ENCODE measurements around the gene POC1B. TPM values are rescaled to one million over a fixed set of nuclear protein-coding genes. Genes with fewer than 3 reads are reported as not detected.

Gene POC1B
- total RNA-seq, 1 experiment from 2014 or later, result 30.8 TPM

DNA sequence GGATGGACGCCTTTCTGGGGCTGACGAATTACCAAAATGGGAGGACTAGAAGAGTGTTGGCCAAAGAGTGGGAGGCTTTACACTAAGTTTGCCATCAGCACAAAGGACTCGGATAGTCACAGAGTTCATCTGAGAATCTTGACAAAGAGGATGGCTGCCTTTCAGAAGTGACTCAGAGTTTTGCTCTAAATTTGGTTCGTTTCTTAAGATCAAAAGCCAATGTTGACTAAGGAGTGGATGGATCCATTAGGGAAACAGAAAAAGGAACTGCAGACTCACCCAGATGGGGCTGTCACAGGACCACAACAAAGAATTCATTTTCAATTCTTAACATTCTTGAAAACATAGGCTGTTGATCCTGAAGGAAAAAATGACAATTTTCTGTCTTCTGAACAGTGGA lies 92.2 kb downstream of the POC1B start:
- DNase-seq (ENCODE audit: low spot score), result no peak
- intact Hi-C loops (cut with micrococcal nuclease; ENCODE audit: unreplicated experiment), result no loop called here
- BruUV-seq (replicated peaks), result no TSS peak
- Histone ChIP-seq H3K36me3 (ENCODE audit: insufficient read depth, low read length, poor library complexity, severe bottlenecking) (no peaks in the 10 kb centered on the region), H3K27ac (ENCODE audit: low read depth, low read length, poor library complexity, severe bottlenecking) (no peak overlapping the region), H3K9me3 (ENCODE audit: low read depth, low read length, poor library complexity, severe bottlenecking) (no peaks in the 10 kb centered on the region), H3K27me3 (replicated peaks; ENCODE audit: insufficient read depth, low read depth, low read length, poor library complexity) (no peaks in the 10 kb centered on the region), H3K4me1 (ENCODE audit: insufficient read depth, low read length, poor library complexity, severe bottlenecking) (peaks cover 4% of the 10 kb centered on the region), H3K4me3 (ENCODE audit: low read depth, low read length, poor library complexity, severe bottlenecking) (no peak overlapping the region)
- ChIA-PET POLR2A (ENCODE audit: low non-redundant PET) (no interaction called here), CTCF (no interaction called here)
- TF ChIP-seq CTCF (conservative IDR thresholded peaks at IDR 0.05; ENCODE audit: low read depth, low read length), result no peak

DNA sequence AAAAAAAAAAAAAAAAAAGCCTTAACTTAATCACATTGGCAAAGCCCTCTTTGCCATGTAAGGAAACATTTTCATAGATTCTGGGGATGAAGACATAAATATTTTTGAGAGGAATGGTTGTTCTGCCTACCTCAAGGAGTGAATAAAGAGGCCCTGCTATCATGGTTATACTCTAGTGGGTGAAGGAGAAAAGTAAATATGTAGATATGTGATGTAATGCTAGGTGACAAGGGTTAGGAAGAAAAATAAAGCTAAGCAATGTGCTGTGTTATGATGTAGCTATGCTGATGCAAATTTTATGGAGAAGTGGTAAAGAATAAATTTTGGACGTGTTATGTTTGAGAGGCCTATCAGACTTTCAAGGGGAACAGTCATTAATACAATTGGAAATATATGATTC lies 93.5 kb downstream of the POC1B start:
- intact Hi-C loops (cut with micrococcal nuclease; ENCODE audit: unreplicated experiment), result no loop called here
- no peak overlapping the region for H3K27ac ChIP-seq (ENCODE audit: low read depth, low read length, poor library complexity, severe bottlenecking)
- H3K27me3 ChIP-seq (replicated peaks; ENCODE audit: insufficient read depth, low read depth, low read length, poor library complexity), result no peaks in the 10 kb centered on the region
- no peaks in the 10 kb centered on the region for H3K9me3 ChIP-seq (ENCODE audit: low read depth, low read length, poor library complexity, severe bottlenecking)
- CTCF ChIA-PET, result no interaction called here
- peaks cover 4% of the 10 kb centered on the region for H3K4me1 ChIP-seq (ENCODE audit: insufficient read depth, low read length, poor library complexity, severe bottlenecking)
- no peak for TF ChIP-seq EZH2 (IDR thresholded peaks at IDR 0.05; ENCODE audit: borderline replicate concordance, low read depth, low read length, poor library complexity, severe bottlenecking)
- TF ChIP-seq CTCF (conservative IDR thresholded peaks at IDR 0.05; ENCODE audit: low read depth, low read length), result no peak
- H3K36me3 ChIP-seq (ENCODE audit: insufficient read depth, low read length, poor library complexity, severe bottlenecking), result no peaks in the 10 kb centered on the region
- POLR2A ChIA-PET (ENCODE audit: low non-redundant PET), result no interaction called here
- no peak overlapping the region for H3K4me3 ChIP-seq (ENCODE audit: low read depth, low read length, poor library complexity, severe bottlenecking)
- BruUV-seq (replicated peaks), result no TSS peak
- no peak for DNase-seq (ENCODE audit: low spot score)

- Histone ChIP-seq H3K36me3 (ENCODE audit: insufficient read depth, low read length, poor library complexity, severe bottlenecking) (peaks cover 6% of the 10 kb centered on the region), H3K4me1 (ENCODE audit: insufficient read depth, low read length, poor library complexity, severe bottlenecking) (peaks cover 4% of the 10 kb centered on the region), H3K27me3 (replicated peaks; ENCODE audit: insufficient read depth, low read depth, low read length, poor library complexity) (no peaks in the 10 kb centered on the region), H3K27ac (ENCODE audit: low read depth, low read length, poor library complexity, severe bottlenecking) (no peak overlapping the region), H3K9me3 (ENCODE audit: low read depth, low read length, poor library complexity, severe bottlenecking) (no peaks in the 10 kb centered on the region), H3K4me3 (ENCODE audit: low read depth, low read length, poor library complexity, severe bottlenecking) (no peak overlapping the region)
- DNase-seq (ENCODE audit: low spot score), result no peak
- POLR2A ChIA-PET (ENCODE audit: low non-redundant PET), result no interaction called here
- intact Hi-C loops (cut with micrococcal nuclease; ENCODE audit: unreplicated experiment), result no loop called here
- no TSS peak for BruUV-seq (replicated peaks)
- TF ChIP-seq CTCF (conservative IDR thresholded peaks at IDR 0.05; ENCODE audit: low read depth, low read length) (no peak), EZH2 (IDR thresholded peaks at IDR 0.05; ENCODE audit: borderline replicate concordance, low read depth, low read length, poor library complexity, severe bottlenecking) (no peak)
- CTCF ChIA-PET, result no interaction called here
These were observed 96.3 kb downstream of the POC1B start for GRCh38 chr12:89429528-89429927.

All from A673 (cell line).